Ovary (tissue), 9 donors: ENCODE measurements around the gene TMEM123. TPM values are rescaled to one million over a fixed set of nuclear protein-coding genes. Genes with fewer than 3 reads are reported as not detected.

Source experiments
- DNase-seq, 5 donors: peaks; one replicate each; pipeline ENCODE4 v3.0.0-alpha.2; 2019 to 2020
- H3K27ac ChIP-seq, 2 donors: fragments of 200-600 bp; one replicate each; pipeline versions ENCODE4 v1.5.1 to v1.8.0; 2019 to 2022
- H3K27me3 ChIP-seq: fragments of 200-600 bp; one replicate; pipeline ENCODE4 v1.8.0; 2022
- H3K36me3 ChIP-seq: fragments of 200-600 bp; sonication (generic); one replicate; pipeline ENCODE4 v1.5.1; 2019
- H3K4me1 ChIP-seq: one replicate; pipeline ENCODE4 v1.8.1; 2013; ENCODE audit warnings: mild to moderate bottlenecking, moderate library complexity; ENCODE audit not compliant: insufficient read depth
- H3K4me3 ChIP-seq: fragments of 200-600 bp; sonication (generic); one replicate; pipeline ENCODE4 v1.5.1; 2017
- H3K9me3 ChIP-seq, 2 donors: fragments of 200-600 bp in 1 of 2; sonication (generic) in 1 of 2; one replicate each; pipeline versions ENCODE4 v1.5.1 to v1.8.1; 2013 to 2019; ENCODE audit warnings: mild to moderate bottlenecking in 1 of 2, moderate library complexity in 1 of 2
- CTCF ChIP-seq, 3 donors: fragments of 450-650 bp in 2 of 3; fragments of 200-600 bp in 1 of 3; IDR thresholded peaks; one replicate each; pipeline versions ENCODE4 v1.5.1 to v1.8.0; 2016 to 2022; ENCODE audit warnings: antibody characterized with exemption in 3 of 3, mild to moderate bottlenecking in 1 of 3
- EP300 ChIP-seq: sonication (generic); formaldehyde crosslinking; IDR thresholded peaks from one replicate; pipeline ENCODE4 v1.6.1; 2017; ENCODE audit warnings: antibody characterized with exemption
- POLR2A ChIP-seq: fragments of 450-650 bp; IDR thresholded peaks from one replicate; pipeline ENCODE4 v1.6.1; 2017; ENCODE audit warnings: antibody characterized with exemption, mild to moderate bottlenecking, moderate library complexity
- WGBS, 3 donors: extraction: QIAGEN DNeasy Blood & Tissue Kit in 1 of 3; methylation state at CpG; one replicate each; pipeline versions ENCODE4 v1.1.5 to v1.1.7; 2013 to 2017; 5-methylcytosine and 5-hydroxymethylcytosine counted together
- intact Hi-C, 4 donors: fragments of 100-400 bp; cut with DNase I; formaldehyde crosslinking; loops; one replicate each; pipeline versions ENCODE4 v1.11.0 to v1.15.1; 2022 to 2023
- polyA plus RNA-seq, 2 donors: library from polyadenylated mRNA; stranded (reverse); fragments of 200-250 nt in 1 of 2; fragments of 350-450 nt in 1 of 2; fragmentation: Illumina TruSeq in 1 of 2; extraction: RNeasy Lipid Tissue Mini Kit (QIAGEN cat#74804) in 1 of 2; gene quantifications; one replicate each; pipeline ENCODE4 v1.2.3, GENCODE V29; 2013 to 2014
- total RNA-seq, 7 donors: library from RNA; depleted of rRNA in 2 of 7; stranded (reverse); fragments of >200 nt in 2 of 7; fragmentation: NEBNext Ultra II Directional in 3 of 7; extraction: Animal tissue kit (Norgen Biotek cat#: 25700) in 3 of 7; gene quantifications; one replicate each; pipeline versions ENCODE4 v1.1.0 to v1.2.4, GENCODE V29; 2016 to 2023
- donor health status: DM: no; HTN: no; CAD: no; lungs with moderate emphysema.
- donor health status: DM: no; HTN: no; CAD: no.
- donor health status: Bipolar disorder and iron deficiency.
- donor health status: DM: yes; HTN: yes; CAD: no.
- donor health status: DM: no; HTN: no; CAD: no.
- donor health status: DM: yes; HTN: yes; CAD: no.

TMEM123 gene
- total and polyA plus RNA-seq, 9 donors = 69.4 to 165 (median 124) TPM

- WGBS, 3 donors = 93 to 98% (median 97%) methylated on average over 4 of the region's 4 CpGs
- H3K9me3 ChIP-seq = no peaks in the 10 kb centered on the region
- intact Hi-C loops = no loop called here
- no peak overlapping the region for H3K4me3 ChIP-seq
- TF ChIP-seq POLR2A (no peak), CTCF (IDR thresholded peaks at IDR 0.05) (no peak), EP300 (no peak)
- no peaks in the 10 kb centered on the region for H3K27me3 ChIP-seq
- no peak overlapping the region for H3K27ac ChIP-seq
- no peak for DNase-seq
- no peaks in the 10 kb centered on the region for H3K36me3 ChIP-seq
- H3K4me1 ChIP-seq = peaks cover 7% of the 10 kb centered on the region
Observed at GRCh38 chr11:102472127-102472526, 19.6 kb upstream of the TMEM123 start.

GRCh38 chr11:102471474-102471873 lies 18.9 kb upstream of the TMEM123 start:
- Histone ChIP-seq H3K9me3 (no peaks in the 10 kb centered on the region), H3K4me3 (no peak overlapping the region), H3K36me3 (no peaks in the 10 kb centered on the region), H3K4me1 (peaks cover 7% of the 10 kb centered on the region), H3K27ac (no peak overlapping the region), H3K27me3 (no peaks in the 10 kb centered on the region)
- TF ChIP-seq POLR2A = no peak
- no peak for TF ChIP-seq CTCF (IDR thresholded peaks at IDR 0.05)
- TF ChIP-seq EP300 = no peak
- no peak for DNase-seq
- intact Hi-C loops = no loop called here

GRCh38 chr11:102470251-102470650 lies 17.7 kb upstream of the TMEM123 start:
- TF ChIP-seq CTCF (IDR thresholded peaks at IDR 0.05) = peak in 1 of 3 donors; percentile 24
- TF ChIP-seq EP300 = no peak
- TF ChIP-seq POLR2A = no peak
- Histone ChIP-seq H3K27me3 (no peaks in the 10 kb centered on the region), H3K4me1 (peaks cover 7% of the 10 kb centered on the region), H3K36me3 (no peaks in the 10 kb centered on the region), H3K27ac (no peak overlapping the region), H3K9me3 (no peaks in the 10 kb centered on the region), H3K4me3 (no peak overlapping the region)
- WGBS, 3 donors = 97 to 98% (median 97%) methylated on average over 3 of the region's 3 CpGs
- DNase-seq = no peak
- intact Hi-C loops = no loop called here

- H3K4me1 ChIP-seq = peaks cover 7% of the 10 kb centered on the region
- WGBS, 3 donors = 62 to 68% (median 66%) methylated on average over 8 of the region's 8 CpGs
- H3K9me3 ChIP-seq = no peaks in the 10 kb centered on the region
- intact Hi-C loops = no loop called here
- H3K27ac ChIP-seq = no peak overlapping the region
- H3K4me3 ChIP-seq = no peak overlapping the region
- DNase-seq = peak in 2 of 5 donors; percentile 20 to 36
- H3K27me3 ChIP-seq = no peaks in the 10 kb centered on the region
- no peaks in the 10 kb centered on the region for H3K36me3 ChIP-seq
- no peak for TF ChIP-seq CTCF (IDR thresholded peaks at IDR 0.05)
- no peak for TF ChIP-seq POLR2A
- no peak for TF ChIP-seq EP300
Observed at GRCh38 chr11:102469196-102469821, 16.7 kb upstream of the TMEM123 start.
